HG03442 (cell line): ENCODE results near the gene SLC2A4.
A peak's percentile ranks its signal among the peaks of the same experiment; 100 is the strongest.

Experiments used
- ATAC-seq: cut with Tn5 transposase; IDR thresholded peaks from one replicate; pipeline ENCODE4 v1.9.1; 2021; ENCODE audit warnings: mild to moderate bottlenecking, moderate library complexity; ENCODE audit not compliant: unreplicated experiment

Gene SLC2A4

GRCh38 chr17:7246779-7247178 is 34.7 kb upstream of the SLC2A4 start:
- no peak for ATAC-seq

GRCh38 chr17:7248796-7249195 is 32.7 kb upstream of the SLC2A4 start:
- no peak for ATAC-seq

DNA sequence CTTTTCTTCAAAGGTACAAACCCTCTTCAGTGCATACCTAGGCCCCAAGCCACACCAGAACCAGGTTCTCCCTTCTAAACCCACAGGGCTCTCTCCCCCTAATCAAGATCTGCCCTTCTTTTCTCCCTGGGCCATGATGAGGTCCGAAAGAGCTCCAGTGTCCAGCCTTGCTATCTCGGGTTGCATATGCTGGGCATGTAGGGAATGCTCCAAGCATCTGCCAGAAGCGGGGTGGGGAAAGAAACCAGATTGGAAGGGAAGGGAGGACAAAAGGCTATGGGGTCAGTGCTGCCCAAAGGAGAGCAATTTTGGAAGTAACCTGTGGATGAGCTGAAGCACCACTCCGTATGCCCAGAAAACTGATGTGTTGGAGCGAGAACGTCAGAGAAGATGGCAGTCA is 32.3 kb upstream of the SLC2A4 start:
- ATAC-seq, result no peak

GRCh38 chr17:7249830-7250229 is 31.7 kb upstream of the SLC2A4 start:
- ATAC-seq, result no peak

- ATAC-seq, result no peak
Measured at GRCh38 chr17:7250695-7251627, 30.6 kb upstream of the SLC2A4 start.

- ATAC-seq, result peak; percentile 73
Measured at GRCh38 chr17:7251661-7252175, 29.8 kb upstream of the SLC2A4 start, which contains the start of gene CTDNEP1. CTDNEP1 (minus strand) TSS chr17:7251734; CDS start chr17:7251296, 438 bp downstream.

DNA sequence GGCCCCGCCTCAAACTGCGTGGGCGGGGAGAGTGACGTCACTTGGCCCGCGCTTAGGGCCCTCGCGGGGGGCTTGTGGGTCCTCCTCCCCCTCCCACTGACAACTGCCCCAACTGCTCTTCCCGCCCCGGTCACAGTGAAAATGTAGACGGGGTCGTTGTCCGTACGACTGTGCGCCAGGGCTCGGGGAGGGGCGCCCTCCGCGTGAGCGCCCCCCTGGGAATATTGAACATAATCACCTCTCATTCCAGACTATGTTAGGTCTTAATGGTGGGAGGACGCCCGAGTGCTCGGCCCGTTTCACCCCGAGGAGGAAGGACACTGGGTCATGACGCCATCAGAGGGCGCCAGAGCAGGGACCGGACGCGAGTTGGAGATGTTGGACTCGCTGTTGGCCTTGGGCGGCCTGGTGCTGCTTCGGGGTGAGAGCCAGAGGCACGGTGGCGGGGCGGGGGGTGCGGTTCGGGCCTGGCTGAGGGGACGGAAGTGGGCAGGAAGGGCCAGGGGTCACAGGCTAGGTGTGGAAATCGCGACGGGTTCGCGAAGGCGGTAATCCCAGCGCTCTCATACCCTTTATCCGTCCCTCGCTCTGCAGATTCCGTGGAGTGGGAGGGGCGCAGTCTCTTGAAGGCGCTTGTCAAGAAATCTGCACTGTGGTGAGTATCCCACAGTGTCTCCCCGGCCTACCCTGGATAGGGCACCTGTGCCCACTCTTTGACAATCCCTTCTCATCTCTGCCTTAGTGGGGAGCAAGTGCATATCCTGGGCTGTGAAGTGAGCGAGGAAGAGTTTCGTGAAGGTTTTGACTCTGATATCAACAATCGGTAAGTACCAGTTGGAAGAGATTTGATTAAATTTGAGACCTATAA is 29.1 kb upstream of the SLC2A4 start, which contains the start of gene ELP5:
TSS of gene ELP5 (plus strand) at position 40 of the 868 bp plus-strand sequence. CDS start at position 376, 336 bp downstream.
- peak; percentile 57 for ATAC-seq

- ATAC-seq, result no peak
Measured at GRCh38 chr17:7253082-7253481, 28.4 kb upstream of the SLC2A4 start.

DNA sequence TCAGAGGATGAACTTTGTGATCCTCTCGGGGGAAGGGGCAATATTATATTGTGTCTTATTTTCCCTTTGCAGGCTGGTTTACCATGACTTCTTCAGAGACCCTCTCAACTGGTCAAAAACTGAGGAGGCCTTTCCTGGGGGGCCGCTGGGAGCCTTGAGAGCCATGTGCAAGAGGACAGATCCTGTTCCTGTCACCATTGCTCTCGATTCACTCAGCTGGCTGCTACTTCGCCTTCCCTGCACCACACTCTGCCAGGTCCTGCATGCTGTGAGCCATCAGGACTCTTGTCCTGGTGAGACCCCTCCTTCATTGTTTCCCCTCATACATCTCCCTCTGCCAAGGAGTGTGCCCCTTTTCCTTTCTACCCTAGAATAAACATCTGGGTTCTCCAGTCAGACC is 27.0 kb upstream of the SLC2A4 start:
- ATAC-seq, result no peak

GRCh38 chr17:7256766-7257456 is 24.6 kb upstream of the SLC2A4 start:
- no peak for ATAC-seq

- no peak for ATAC-seq
Measured at GRCh38 chr17:7258731-7259554, 22.6 kb upstream of the SLC2A4 start.

- no peak for ATAC-seq
Measured at GRCh38 chr17:7259555-7259889, 22.0 kb upstream of the SLC2A4 start.

DNA sequence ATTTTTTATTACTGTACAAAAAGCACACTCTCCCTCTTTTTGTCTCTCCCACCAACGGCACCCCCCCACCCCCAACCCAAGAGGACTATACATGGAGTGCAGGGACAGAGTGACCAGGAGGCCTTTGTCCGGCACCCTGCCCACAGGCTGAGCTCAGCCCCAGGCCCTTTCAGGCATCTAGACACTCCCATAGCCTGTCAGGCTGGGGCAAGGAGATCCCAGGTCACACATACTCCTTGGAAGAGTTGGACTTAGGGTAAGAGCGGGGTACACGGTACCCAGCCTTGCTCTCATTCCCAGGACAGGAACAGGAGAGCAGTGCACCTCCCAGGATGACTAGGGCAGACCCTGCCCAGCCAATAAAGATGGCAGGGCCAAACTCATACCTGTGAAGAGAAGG is 21.4 kb upstream of the SLC2A4 start:
- no peak for ATAC-seq

- no peak for ATAC-seq
Measured at GRCh38 chr17:7260651-7261378, 20.7 kb upstream of the SLC2A4 start.

GRCh38 chr17:7261379-7262191 is 19.9 kb upstream of the SLC2A4 start:
- no peak for ATAC-seq

- no peak for ATAC-seq
Measured at GRCh38 chr17:7262192-7262934, 19.2 kb upstream of the SLC2A4 start, which contains the start of gene CLDN7. CLDN7 (minus strand) TSS chr17:7262478; CDS start chr17:7262043, 435 bp downstream.

DNA sequence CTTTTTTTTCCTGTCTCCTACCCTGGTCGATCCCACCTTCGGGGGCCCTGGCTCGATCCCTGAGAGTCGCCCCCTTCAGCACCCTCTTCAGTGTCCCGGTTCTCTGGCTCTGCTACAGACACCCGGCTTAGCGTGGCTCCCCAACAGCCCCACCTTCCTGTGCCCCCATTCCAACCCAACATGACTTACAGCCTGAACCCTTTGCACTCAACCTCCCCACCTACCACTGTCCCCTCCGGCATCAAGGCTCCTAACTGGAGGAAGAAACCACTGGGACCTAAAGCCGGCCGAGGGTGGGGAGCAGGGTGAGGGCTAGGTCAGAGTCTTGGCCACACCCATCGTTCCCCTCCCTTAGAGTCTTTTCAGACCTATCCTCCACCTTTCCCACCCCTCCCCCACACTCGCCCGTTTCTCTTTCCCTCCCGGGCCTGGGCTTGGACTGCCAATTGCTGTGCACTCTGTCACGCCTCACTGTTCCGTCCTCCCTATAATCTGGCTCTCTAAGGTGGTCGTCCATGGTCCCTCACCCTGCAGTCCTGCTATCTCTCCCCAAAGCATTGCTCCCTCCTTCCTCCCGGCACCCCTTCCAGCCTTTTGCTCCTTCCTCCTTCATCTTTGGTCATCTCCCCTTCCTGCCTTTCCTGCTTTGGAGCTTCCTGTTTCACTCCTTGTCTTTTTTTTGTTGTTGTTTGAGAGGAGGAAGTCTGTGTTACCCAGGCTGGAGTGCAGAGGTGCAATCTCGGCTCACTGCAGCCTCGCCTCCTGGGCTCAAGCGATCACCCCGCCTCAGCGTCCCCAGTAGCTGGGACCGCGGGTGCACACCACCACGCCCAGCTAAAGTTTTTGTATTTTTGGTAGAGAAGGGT is 18.4 kb upstream of the SLC2A4 start:
- ATAC-seq, result no peak
